HG02885 (cell line): ENCODE measurements around the gene MT1F.
"Not testable (repeated sequence)": the region's sequence is repeated elsewhere in the genome, so short reads cannot be mapped to it uniquely, and the experiment has no call there.

Experiments
- ATAC-seq: cut with Tn5 transposase; IDR thresholded peaks from one replicate; pipeline ENCODE4 v1.9.1; 2021; ENCODE audit warnings: mild to moderate bottlenecking; ENCODE audit not compliant: unreplicated experiment, poor library complexity

Gene MT1F

GRCh38 chr16:56669840-56670619 is 12.3 kb downstream of the MT1F start:
- ATAC-seq = no peak

DNA sequence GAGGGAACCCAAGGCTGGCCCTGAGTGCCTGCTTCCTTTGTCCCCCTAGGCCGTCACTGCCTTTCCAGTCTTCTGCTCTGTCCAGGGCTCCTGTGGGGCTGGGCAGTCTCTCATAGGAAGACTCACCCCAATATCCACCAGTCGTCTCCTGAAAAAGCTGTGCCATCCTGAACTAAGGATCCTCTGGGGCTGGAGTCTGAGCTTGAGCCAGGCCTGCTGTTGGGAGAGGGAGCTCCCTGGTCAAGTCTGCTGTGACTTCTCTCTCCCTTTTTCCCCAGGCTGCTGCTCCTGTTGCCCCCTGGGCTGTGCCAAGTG is 12.8 kb downstream of the MT1F start:
- ATAC-seq = no peak

- ATAC-seq = not testable (repeated sequence)
Observed at GRCh38 chr16:56671691-56672090, 13.9 kb downstream of the MT1F start.

- ATAC-seq = not testable (repeated sequence)
Observed at GRCh38 chr16:56672171-56672570, 14.4 kb downstream of the MT1F start.

DNA sequence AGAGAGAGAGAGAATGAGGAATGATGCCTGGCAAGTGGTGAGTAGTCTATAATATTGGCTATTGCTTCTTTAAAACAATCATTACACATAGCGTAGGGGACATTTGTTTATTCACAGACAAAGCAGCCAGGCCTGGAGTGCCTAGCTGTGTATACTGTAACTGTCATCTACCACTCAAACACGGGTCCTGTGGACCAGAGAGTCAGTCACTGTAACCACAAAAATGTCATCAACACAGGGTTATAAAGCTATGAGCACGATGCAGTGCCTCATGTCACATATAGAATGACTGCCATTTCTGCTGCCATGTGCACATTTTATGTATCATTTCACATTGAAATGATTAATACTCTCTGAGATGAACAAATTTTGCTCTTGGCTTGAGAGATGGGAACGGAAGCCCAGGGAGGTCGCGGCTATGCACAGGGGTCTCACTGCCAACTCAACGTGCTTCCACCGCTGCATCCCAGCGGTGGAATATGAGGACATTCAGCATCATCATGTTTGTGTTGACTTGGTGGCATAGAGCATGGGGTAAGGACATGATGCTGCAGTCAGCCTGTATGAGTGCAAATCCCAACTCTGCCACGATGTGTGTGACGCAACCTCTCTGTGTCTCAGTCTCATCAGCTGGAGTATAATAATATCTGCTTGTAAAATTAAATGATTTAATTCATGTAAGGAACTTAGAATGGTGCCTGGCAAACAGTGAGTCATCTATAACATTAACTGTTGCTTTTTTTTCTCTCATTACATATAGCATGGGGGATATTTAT is 15.2 kb downstream of the MT1F start:
- no peak for ATAC-seq

- ATAC-seq = no peak
Observed at GRCh38 chr16:56673921-56674320, 16.2 kb downstream of the MT1F start.

GRCh38 chr16:56674570-56674969 is 16.8 kb downstream of the MT1F start:
- not testable (repeated sequence) for ATAC-seq

DNA sequence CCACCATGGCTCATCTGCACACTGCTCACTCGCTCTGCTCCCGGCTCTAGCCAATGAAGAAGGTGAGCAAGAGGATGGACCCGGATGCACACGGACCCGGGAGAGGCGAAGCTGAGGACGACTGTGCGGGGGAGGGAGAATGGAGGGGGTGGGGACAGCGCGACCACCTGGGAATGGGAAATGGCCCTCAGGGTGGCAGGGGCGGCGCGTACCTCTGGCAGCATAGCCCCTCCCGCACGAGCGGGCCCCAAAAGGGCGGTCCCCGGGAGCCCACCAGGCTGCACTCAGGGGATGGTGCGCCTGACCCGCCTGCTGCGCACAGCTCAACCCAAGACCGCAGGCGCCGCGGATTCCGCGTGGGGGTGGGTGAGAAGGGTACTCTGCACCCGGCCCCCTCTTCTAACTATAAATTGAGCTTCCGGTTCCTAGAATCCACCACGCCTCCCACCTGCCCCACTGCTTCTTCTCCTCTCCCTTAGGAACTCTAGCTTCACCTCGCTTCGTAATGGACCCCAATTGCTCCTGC is 18.0 kb downstream of the MT1F start:
- no peak for ATAC-seq

DNA sequence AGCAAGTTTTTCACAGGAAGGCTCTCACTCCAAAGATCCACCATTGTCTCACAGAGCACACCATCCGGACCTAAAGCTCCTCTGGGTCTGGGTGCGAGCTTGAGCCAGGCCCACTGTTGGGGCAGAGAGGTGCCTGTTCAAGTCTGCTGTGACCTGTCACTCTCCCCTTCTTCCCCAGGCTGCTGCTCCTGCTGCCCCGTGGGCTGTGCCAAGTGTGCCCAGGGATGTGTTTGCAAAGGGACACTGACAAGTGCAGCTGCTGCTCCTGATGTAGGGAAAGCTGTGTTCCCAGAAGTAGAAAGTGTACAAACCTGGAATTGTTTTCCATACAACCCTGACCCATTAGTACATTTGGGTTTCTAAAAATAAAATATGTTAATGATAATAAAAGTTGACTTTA is 19.7 kb downstream of the MT1F start:
- ATAC-seq = no peak

GRCh38 chr16:56679078-56679730 is 21.4 kb downstream of the MT1F start:
- ATAC-seq = no peak

GRCh38 chr16:56679818-56680217 is 22.1 kb downstream of the MT1F start:
- no peak for ATAC-seq

GRCh38 chr16:56681939-56682702 is 24.4 kb downstream of the MT1F start, which contains the start of gene MT1X:
Gene MT1X (plus strand): TSS chr16:56682470. CDS start chr16:56682541, 71 bp downstream.
- ATAC-seq = peak; percentile 99

- no peak for ATAC-seq
Observed at GRCh38 chr16:56682703-56683397, 25.1 kb downstream of the MT1F start.

DNA sequence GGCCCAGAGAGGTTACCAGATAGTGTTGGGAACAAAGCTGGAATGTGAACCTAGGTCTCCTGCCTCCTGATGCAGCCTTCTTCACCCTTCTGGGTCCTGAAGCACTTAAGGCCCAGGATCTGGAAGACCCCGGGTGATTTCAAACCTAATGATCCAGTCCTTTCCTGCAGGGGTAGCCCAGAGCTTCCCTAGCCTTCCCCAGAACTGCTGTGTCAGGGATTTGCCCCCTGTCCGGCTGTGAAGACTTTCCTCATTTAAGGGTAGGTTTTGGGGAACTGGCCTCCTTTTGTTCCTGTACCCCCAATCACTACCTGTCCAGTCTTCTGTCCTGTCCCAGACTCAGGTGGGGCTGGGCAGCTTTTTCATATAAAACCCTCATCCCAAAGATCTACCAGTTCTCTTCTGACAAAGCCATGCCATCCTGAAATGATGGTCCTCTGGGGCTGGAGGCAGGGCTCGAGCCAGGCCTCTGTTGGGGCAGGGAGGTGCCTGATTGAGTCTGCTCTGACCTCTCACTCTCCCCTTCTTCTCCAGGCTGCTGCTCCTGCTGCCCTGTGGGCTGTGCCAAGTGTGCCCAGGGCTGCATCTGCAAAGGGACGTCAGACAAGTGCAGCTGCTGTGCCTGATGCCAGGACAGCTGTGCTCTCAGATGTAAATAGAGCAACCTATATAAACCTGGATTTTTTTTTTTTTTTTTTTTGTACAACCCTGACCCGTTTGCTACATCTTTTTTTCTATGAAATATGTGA is 25.8 kb downstream of the MT1F start:
- no peak for ATAC-seq

GRCh38 chr16:56684256-56684925 is 26.6 kb downstream of the MT1F start:
- no peak for ATAC-seq

GRCh38 chr16:56684926-56685590 is 27.3 kb downstream of the MT1F start:
- no peak for ATAC-seq

DNA sequence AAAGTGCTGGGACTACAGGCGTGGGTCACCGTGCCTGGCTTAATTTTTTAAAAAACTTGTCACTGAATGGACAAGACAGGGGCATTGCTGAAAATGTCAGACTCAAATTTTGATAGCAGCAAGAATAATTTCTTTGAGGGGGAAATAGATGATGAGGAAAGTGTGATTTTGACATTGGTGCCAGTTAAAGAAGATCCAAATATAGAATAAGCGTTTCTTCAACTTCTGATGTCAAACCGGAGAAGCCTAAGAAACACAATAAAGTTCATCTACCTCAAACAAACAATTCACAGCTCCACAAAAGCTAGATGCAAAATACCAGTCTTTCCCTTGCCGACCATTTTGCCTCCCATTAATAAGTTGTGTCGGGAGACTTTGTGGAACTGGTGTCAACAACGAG is 29.0 kb downstream of the MT1F start:
- no peak for ATAC-seq

- ATAC-seq = no peak
Observed at GRCh38 chr16:56688762-56689161, 31.0 kb downstream of the MT1F start.
